Upper lobe of right lung (tissue), 1 donor: Measurements from ENCODE around the gene CTNS. TPM values are rescaled to one million over a fixed set of nuclear protein-coding genes. Genes with fewer than 3 reads are reported as not detected.
A peak's percentile ranks its signal among the peaks of the same experiment; 100 is the strongest.

Source experiments
- ATAC-seq: fragments of 200-7000 bp; cut with Tn5 transposase; one replicate; pipeline ENCODE4 v1.9.1; 2020; ENCODE audit warnings: mild to moderate bottlenecking, moderate library complexity
- DNase-seq: peaks from one replicate; pipeline ENCODE4 v3.0.0-alpha.2; 2020
- H3K27ac ChIP-seq: fragments of 200-600 bp; one replicate; pipeline ENCODE4 v1.8.0; 2022
- H3K27me3 ChIP-seq: fragments of 200-600 bp; one replicate; pipeline ENCODE4 v1.8.0; 2022; ENCODE audit warnings: mild to moderate bottlenecking
- H3K36me3 ChIP-seq: fragments of 200-600 bp; one replicate; pipeline ENCODE4 v1.8.0; 2022
- H3K4me1 ChIP-seq: fragments of 200-600 bp; one replicate; pipeline ENCODE4 v1.8.0; 2022
- H3K4me3 ChIP-seq: fragments of 200-600 bp; one replicate; pipeline ENCODE4 v1.8.0; 2022; ENCODE audit warnings: mild to moderate bottlenecking
- H3K9me3 ChIP-seq: fragments of 200-600 bp; one replicate; pipeline ENCODE4 v1.8.0; 2022
- intact Hi-C: fragments of 100-400 bp; cut with DNase I; formaldehyde crosslinking; loops from one replicate; pipeline ENCODE4 v1.11.0; 2022
- long read RNA-seq: library from polyadenylated mRNA; unstranded; transcript quantifications from one replicate; pipeline ENCODE4 v2.0.0, GENCODE V29; 2021
- total RNA-seq: library from RNA; stranded (reverse); fragmentation: NEBNext Ultra II Directional; extraction: Animal tissue kit (Norgen Biotek cat#: 25700); gene quantifications from one replicate; pipeline ENCODE4 v1.2.1, GENCODE V29; 2021
- TF ChIP-seq, protein P1 (sequence below): fragments of 200-600 bp; IDR thresholded peaks from one replicate; pipeline ENCODE4 v1.8.0; 2022; ENCODE audit warnings: antibody characterized with exemption
- donor health status: DM: no; HTN: yes; CAD: no; lungs with severe emphysema.

CTNS gene
- 23.3 TPM for total RNA-seq
- long read RNA-seq, transcript CTNS-201 (12 exons, 2,866 nt): major isoform, 12 of 48 reads
- long read RNA-seq, partial matches to known transcripts: 15 of 48 reads
- long read RNA-seq, other reads (novel, unspliced or antisense): 21 of 48 reads

DNA sequence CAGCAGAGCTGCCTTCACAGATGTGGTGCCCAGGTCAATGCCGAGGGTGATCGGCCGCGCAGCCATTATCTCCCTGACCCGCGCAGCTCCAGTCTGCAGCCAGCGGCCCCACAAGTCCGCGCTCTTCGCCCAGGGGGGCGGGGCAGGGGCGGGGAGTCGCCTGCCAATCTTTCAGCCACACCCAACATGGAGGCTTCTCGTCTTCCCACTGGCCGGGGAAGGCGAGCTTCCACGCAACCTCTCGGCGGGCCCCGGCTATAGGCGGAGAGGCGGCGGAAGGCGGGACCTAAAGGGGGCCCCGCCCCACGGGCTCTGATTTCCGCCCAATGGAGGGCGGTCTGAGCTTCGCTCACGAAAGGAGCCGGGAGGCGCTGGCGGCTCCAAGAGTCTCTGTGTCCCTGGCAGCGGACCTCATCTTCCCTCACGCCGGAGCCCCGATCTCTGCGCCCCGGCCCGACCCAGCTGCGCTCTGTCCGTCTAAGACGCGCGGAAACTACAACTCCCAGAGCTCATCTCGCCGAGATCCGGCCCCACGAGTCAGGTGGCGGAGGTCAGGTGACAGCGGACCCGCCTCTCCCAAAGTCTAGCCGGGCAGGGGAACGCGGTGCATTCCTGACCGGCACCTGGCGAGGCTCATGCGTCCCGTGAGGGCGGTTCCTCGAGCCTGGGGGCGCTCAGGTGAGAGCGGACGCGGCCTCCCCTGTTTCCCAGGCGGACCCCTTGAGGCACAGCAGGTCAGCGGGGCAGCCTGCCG lies at the start of gene CTNS, which contains the start of gene SHPK:
CTNS (plus strand) TSS at position 607 of the 754 bp plus-strand sequence. CDS start 3,447 bp downstream, outside the sequence.
SHPK (minus strand) TSS at position 97 of the 754 bp plus-strand sequence; CDS start at position 66, 31 bp downstream.
- DNase-seq (peak; percentile 98), ATAC-seq (peak; percentile 98)
- H3K4me3 ChIP-seq: peak within 1 kb of the TSS; percentile 91
- TF ChIP-seq, protein P1, sequence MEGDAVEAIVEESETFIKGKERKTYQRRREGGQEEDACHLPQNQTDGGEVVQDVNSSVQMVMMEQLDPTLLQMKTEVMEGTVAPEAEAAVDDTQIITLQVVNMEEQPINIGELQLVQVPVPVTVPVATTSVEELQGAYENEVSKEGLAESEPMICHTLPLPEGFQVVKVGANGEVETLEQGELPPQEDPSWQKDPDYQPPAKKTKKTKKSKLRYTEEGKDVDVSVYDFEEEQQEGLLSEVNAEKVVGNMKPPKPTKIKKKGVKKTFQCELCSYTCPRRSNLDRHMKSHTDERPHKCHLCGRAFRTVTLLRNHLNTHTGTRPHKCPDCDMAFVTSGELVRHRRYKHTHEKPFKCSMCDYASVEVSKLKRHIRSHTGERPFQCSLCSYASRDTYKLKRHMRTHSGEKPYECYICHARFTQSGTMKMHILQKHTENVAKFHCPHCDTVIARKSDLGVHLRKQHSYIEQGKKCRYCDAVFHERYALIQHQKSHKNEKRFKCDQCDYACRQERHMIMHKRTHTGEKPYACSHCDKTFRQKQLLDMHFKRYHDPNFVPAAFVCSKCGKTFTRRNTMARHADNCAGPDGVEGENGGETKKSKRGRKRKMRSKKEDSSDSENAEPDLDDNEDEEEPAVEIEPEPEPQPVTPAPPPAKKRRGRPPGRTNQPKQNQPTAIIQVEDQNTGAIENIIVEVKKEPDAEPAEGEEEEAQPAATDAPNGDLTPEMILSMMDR: no peak
- H3K27me3 ChIP-seq: no peaks in the 10 kb centered on the region
- H3K9me3 ChIP-seq: no peaks in the 10 kb centered on the region
- peaks cover 4% of the 10 kb centered on the region for H3K36me3 ChIP-seq
- H3K4me1 ChIP-seq: peaks cover 22% of the 10 kb centered on the region
- intact Hi-C loops: no loop called here
- H3K27ac ChIP-seq: peak within 1 kb of the TSS; percentile 99

DNA sequence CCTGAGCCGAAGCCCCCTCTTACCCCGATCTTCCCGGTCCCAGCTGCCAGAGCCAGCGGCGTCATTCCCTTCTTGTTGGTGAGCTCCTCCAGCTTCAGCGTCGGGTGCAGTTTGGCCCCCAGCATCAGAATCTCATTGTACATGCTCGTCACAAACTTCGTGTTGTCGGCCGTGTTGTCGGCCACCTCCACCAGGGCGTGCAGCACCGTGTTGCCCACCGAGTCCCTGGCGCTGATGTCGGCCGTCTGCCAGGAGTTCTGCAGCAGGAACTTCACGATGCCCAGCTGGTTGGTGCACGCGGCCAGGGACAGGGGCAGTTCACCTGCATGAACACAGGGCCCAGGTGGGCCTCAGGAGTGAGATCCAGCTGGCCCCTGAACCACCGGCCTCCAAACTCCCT lies 46.8 kb upstream of the CTNS start:
- intact Hi-C loops: no loop called here
- H3K9me3 ChIP-seq: no peaks in the 10 kb centered on the region
- H3K27ac ChIP-seq: no peak overlapping the region
- TF ChIP-seq, protein P1: no peak
- ATAC-seq: no peak
- H3K4me3 ChIP-seq: no peak overlapping the region
- no peaks in the 10 kb centered on the region for H3K27me3 ChIP-seq
- no peaks in the 10 kb centered on the region for H3K4me1 ChIP-seq
- peaks cover 25% of the 10 kb centered on the region for H3K36me3 ChIP-seq
- DNase-seq: no peak

DNA sequence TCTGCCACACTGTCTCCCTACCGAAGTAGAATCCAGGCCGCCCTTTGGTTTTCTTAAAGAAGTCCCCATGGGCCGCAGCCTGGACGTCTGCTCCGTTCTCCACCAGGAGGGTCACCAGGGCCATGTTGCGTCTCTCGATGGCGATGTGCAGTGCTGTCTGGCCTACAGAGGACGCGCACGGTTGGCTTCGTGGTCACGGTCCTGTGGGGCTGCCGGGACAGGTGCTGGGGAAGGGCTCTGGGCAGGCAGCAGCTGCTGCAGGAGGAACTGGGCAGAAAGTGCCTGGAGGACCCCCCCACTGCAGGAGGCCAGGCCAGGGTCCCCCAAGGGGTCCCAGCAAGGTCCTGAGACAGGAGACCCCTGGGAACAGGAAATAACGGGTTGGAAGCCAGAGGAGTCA lies 46.3 kb upstream of the CTNS start:
- intact Hi-C loops: no loop called here
- no peak overlapping the region for H3K27ac ChIP-seq
- ATAC-seq: no peak
- TF ChIP-seq, protein P1: no peak
- H3K9me3 ChIP-seq: no peaks in the 10 kb centered on the region
- peaks cover 25% of the 10 kb centered on the region for H3K36me3 ChIP-seq
- H3K27me3 ChIP-seq: no peaks in the 10 kb centered on the region
- no peak for DNase-seq
- H3K4me3 ChIP-seq: no peak overlapping the region
- no peaks in the 10 kb centered on the region for H3K4me1 ChIP-seq

DNA sequence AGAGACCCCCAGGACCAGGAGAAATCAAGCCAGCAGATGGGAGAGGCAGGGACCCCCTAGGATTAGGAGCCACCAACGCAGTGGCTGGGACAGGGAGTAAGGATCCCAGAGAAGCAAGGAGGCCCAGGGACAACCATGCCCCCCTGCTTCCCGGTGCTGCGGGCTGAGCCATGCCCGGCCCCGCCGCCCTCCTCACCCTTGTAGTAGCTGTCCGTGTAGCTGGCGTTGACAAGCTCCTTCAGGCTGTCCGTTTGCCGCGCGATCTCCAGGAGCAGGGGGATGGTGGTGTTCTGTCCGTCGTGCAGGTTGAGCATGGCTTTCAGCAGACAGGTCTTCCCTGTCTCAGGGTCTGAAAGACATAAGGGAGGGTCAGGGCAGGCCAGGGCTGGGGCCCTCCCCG lies 45.8 kb upstream of the CTNS start:
- Histone ChIP-seq H3K9me3 (no peaks in the 10 kb centered on the region), H3K36me3 (peaks cover 25% of the 10 kb centered on the region), H3K27ac (no peak overlapping the region), H3K4me3 (no peak overlapping the region), H3K4me1 (no peaks in the 10 kb centered on the region), H3K27me3 (no peaks in the 10 kb centered on the region)
- no peak for DNase-seq
- intact Hi-C loops: no loop called here
- ATAC-seq: no peak
- TF ChIP-seq, protein P1: no peak

DNA sequence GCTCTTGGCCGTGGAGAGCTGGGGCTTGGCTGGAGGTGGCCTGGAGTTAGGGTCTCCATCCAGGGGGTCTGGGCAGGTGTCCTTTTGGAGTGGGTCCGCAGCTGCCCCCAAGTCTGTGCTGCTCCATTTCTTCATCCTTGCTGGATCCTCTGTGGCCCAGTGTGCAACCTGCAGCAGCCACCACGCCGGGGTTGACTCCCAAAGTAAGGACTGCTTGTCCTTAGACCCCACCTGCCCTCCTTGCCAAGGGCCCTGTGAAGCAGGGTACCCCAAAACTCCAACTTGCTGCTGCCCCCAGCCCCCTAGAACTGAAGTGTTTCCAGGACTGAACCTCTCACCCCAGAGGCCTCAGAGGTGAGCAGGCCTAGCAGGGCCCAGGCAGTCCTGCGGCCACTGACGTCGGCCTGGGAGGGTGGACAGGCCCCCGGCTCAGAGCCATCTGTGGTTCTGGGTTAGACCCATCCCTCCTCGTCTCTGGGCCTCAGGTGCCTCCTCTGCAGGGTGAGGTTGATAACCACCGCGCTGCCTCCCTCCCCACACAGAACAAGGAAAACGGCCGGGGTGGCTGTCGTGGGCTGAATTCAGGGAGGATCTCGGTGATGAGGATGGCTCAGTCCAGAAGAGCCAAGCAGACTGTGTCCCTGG lies 44.2 kb upstream of the CTNS start:
- TF ChIP-seq, protein P1: no peak
- no peak overlapping the region for H3K27ac ChIP-seq
- no peak overlapping the region for H3K4me3 ChIP-seq
- intact Hi-C loops: no loop called here
- peaks cover 19% of the 10 kb centered on the region for H3K36me3 ChIP-seq
- DNase-seq: no peak
- H3K9me3 ChIP-seq: no peaks in the 10 kb centered on the region
- H3K27me3 ChIP-seq: no peaks in the 10 kb centered on the region
- no peak for ATAC-seq
- no peaks in the 10 kb centered on the region for H3K4me1 ChIP-seq
